Hepatocyte (in vitro differentiated cells): ENCODE measurements around the gene FAXC. TPM values are rescaled to one million over a fixed set of nuclear protein-coding genes. Genes with fewer than 3 reads are reported as not detected.

ENCODE experiments used
- DNase-seq: peaks from one replicate; pipeline ENCODE4 v3.0.0-alpha.2; 2016; ENCODE audit warnings: low spot score
- H2AFZ ChIP-seq: fragments of 200-600 bp; sonication (generic); 2 replicates; pipeline ENCODE4 v1.6.0; 2016; ENCODE audit warnings: antibody characterized with exemption, mild to moderate bottlenecking
- H3K27ac ChIP-seq: fragments of 200-600 bp; sonication (generic); 2 replicates; pipeline ENCODE4 v1.5.1; 2016; ENCODE audit warnings: mild to moderate bottlenecking
- H3K27me3 ChIP-seq: fragments of 200-600 bp; sonication (generic); 2 replicates; pipeline ENCODE4 v1.6.1; 2016
- H3K36me3 ChIP-seq: fragments of 200-600 bp; sonication (generic); replicated peaks from 2 replicates; pipeline ENCODE4 v1.5.1; 2016; ENCODE audit warnings: low read depth; ENCODE audit not compliant: insufficient read depth
- H3K4me1 ChIP-seq: fragments of 200-600 bp; sonication (generic); 2 replicates; pipeline ENCODE4 v1.5.1; 2016; ENCODE audit warnings: mild to moderate bottlenecking, moderate library complexity; ENCODE audit not compliant: insufficient read depth
- H3K4me2 ChIP-seq: fragments of 200-600 bp; sonication (generic); 2 replicates; pipeline ENCODE4 v1.6.0; 2016
- H3K4me3 ChIP-seq: fragments of 200-600 bp; sonication (generic); 2 replicates; pipeline ENCODE4 v1.5.1; 2016; ENCODE audit warnings: mild to moderate bottlenecking
- H3K79me2 ChIP-seq: fragments of 200-600 bp; sonication (generic); 2 replicates; pipeline ENCODE4 v1.6.0; 2017; ENCODE audit warnings: mild to moderate bottlenecking
- H3K9me2 ChIP-seq: fragments of 200-600 bp; sonication (generic); replicated peaks from 2 replicates; pipeline ENCODE4 v1.6.0; 2017; ENCODE audit warnings: mild to moderate bottlenecking; ENCODE audit not compliant: insufficient read depth
- H3K9me3 ChIP-seq: fragments of 200-600 bp; sonication (generic); 2 replicates; pipeline ENCODE4 v1.5.1; 2016; ENCODE audit warnings: low read depth, mild to moderate bottlenecking
- H4K20me1 ChIP-seq: fragments of 200-600 bp; sonication (generic); 2 replicates; pipeline ENCODE4 v1.6.0; 2016; ENCODE audit warnings: mild to moderate bottlenecking; ENCODE audit not compliant: insufficient read depth, poor library complexity, severe bottlenecking
- EZH2 ChIP-seq: fragments of 200-600 bp; sonication (generic); IDR thresholded peaks from 2 replicates; pipeline ENCODE4 v1.6.1; 2016; ENCODE audit warnings: antibody characterized with exemption, mild to moderate bottlenecking, borderline replicate concordance
- EZH2phosphoT487 ChIP-seq: fragments of 200-600 bp; sonication (generic); IDR thresholded peaks from one replicate; pipeline ENCODE4 v1.6.1; 2018; ENCODE audit warnings: antibody characterized with exemption, mild to moderate bottlenecking, low read depth, moderate library complexity; ENCODE audit not compliant: unreplicated experiment, severe bottlenecking
- WGBS: methylation state at CpG from one replicate; pipeline ENCODE4 v1.1.6; 2016; ENCODE audit warnings: low lambda C conversion rate; ENCODE audit errors: missing lambda C conversion rate; 5-methylcytosine and 5-hydroxymethylcytosine counted together
- polyA plus RNA-seq: library from polyadenylated mRNA; unstranded; fragments of >200 nt; fragmentation: Nextera tagmentation; extraction: Ambion mirVana; gene quantifications from 2 replicates; pipeline ENCODE4 v1.2.1, GENCODE V29; 2016
- total RNA-seq: library from RNA; depleted of rRNA; stranded (reverse); fragments of >200 nt; gene quantifications from 2 replicates; pipeline ENCODE4 v1.2.3, GENCODE V29; 2014
- TF ChIP-seq, protein P1 (sequence below): fragments of 200-600 bp; sonication (generic); IDR thresholded peaks from 2 replicates; pipeline ENCODE4 v1.5.1; 2016; ENCODE audit warnings: antibody characterized with exemption, mild to moderate bottlenecking; ENCODE audit not compliant: poor library complexity

FAXC gene
- total and polyA plus RNA-seq, 2 experiments from 2014 or later = 8.3 to 8.9 TPM

DNA sequence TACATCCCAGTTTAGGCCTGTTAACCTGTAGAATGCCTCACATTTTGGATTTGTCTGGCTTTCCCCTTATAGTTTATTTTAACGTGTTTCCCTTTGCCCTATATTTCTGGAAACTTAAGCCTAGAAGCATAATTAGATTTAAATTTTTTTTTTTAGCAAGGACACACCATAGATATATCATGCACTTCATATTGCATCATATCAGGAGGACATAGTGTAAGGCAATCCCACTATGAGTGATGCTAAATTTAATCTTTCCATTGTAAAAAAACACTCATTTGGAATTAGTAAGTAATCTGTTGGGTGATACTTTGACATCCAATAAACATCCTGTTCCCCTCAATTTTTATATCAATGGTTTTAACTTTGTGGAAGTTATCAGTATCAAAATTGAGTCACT is 10.3 kb upstream of the FAXC start:
- no peaks in the 10 kb centered on the region for H3K4me1 ChIP-seq
- no peak overlapping the region for H3K27ac ChIP-seq
- H3K4me2 ChIP-seq = no peak overlapping the region
- H3K4me3 ChIP-seq = no peak overlapping the region
- DNase-seq = no peak
- H3K79me2 ChIP-seq = no peaks in the 10 kb centered on the region
- no peaks in the 10 kb centered on the region for H3K9me3 ChIP-seq
- no peaks in the 10 kb centered on the region for H3K9me2 ChIP-seq
- TF ChIP-seq EZH2 = no peak
- TF ChIP-seq, protein P1, sequence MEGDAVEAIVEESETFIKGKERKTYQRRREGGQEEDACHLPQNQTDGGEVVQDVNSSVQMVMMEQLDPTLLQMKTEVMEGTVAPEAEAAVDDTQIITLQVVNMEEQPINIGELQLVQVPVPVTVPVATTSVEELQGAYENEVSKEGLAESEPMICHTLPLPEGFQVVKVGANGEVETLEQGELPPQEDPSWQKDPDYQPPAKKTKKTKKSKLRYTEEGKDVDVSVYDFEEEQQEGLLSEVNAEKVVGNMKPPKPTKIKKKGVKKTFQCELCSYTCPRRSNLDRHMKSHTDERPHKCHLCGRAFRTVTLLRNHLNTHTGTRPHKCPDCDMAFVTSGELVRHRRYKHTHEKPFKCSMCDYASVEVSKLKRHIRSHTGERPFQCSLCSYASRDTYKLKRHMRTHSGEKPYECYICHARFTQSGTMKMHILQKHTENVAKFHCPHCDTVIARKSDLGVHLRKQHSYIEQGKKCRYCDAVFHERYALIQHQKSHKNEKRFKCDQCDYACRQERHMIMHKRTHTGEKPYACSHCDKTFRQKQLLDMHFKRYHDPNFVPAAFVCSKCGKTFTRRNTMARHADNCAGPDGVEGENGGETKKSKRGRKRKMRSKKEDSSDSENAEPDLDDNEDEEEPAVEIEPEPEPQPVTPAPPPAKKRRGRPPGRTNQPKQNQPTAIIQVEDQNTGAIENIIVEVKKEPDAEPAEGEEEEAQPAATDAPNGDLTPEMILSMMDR = no peak
- no peak for TF ChIP-seq EZH2phosphoT487
- peaks cover 9% of the 10 kb centered on the region for H3K27me3 ChIP-seq
- H4K20me1 ChIP-seq = no peaks in the 10 kb centered on the region
- no peaks in the 10 kb centered on the region for H3K36me3 ChIP-seq
- 70% methylated on average over 1 of the region's 1 CpG for WGBS
- H2AFZ ChIP-seq = no peak overlapping the region

DNA sequence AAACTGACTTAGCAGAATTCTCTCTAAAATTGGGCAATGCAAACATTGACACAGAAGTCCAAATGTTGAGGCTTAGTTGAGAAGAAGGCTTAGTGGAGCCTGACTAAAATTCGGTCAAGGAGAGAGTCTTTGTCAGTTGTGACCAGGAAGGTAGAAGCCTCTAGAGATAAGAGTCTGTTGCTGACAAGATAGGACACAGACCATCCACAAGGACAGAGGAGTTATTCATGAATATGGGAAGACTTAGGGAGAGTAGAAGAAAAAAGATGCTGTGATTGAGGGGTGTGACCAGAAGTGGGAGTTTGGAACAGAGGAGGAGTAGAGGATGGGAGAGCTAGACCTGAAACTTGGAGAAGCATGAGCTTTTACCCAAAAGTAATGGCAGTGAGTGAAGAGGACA is 7.2 kb upstream of the FAXC start:
- no peaks in the 10 kb centered on the region for H3K9me3 ChIP-seq
- no peaks in the 10 kb centered on the region for H4K20me1 ChIP-seq
- H3K36me3 ChIP-seq = no peaks in the 10 kb centered on the region
- no peak overlapping the region for H2AFZ ChIP-seq
- no peak for DNase-seq
- peaks cover 12% of the 10 kb centered on the region for H3K27me3 ChIP-seq
- H3K4me2 ChIP-seq = no peak overlapping the region
- TF ChIP-seq, protein P1 = no peak
- H3K9me2 ChIP-seq = no peaks in the 10 kb centered on the region
- no peaks in the 10 kb centered on the region for H3K4me1 ChIP-seq
- H3K27ac ChIP-seq = no peak overlapping the region
- H3K79me2 ChIP-seq = no peaks in the 10 kb centered on the region
- no peak overlapping the region for H3K4me3 ChIP-seq
- WGBS = 72% methylated on average over 1 of the region's 1 CpG

DNA sequence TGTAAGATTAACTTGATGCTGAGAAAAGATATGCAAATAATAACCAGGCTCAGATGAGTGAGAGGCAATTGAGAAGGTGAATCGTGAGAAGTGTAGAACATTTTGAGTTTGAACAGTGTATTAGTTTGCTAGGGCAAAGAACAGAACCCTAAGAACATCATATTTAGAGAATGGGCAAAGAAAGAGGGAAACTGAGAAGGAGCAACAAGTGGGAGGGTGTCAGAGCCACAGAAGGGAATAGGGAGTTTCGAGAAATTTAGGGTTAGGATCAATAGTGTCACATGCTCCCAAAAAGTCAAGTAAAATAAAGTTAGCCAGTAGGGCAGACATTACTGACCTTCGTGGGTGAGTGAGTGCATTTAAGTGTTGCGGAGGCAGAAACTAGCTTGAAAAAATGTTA is 5.5 kb upstream of the FAXC start:
- Histone ChIP-seq H3K9me2 (no peaks in the 10 kb centered on the region), H4K20me1 (no peaks in the 10 kb centered on the region), H3K4me3 (no peak overlapping the region), H3K27me3 (peaks cover 12% of the 10 kb centered on the region), H3K36me3 (no peaks in the 10 kb centered on the region), H2AFZ (no peak overlapping the region), H3K27ac (no peak overlapping the region), H3K4me2 (no peak overlapping the region), H3K4me1 (no peaks in the 10 kb centered on the region), H3K79me2 (no peaks in the 10 kb centered on the region), H3K9me3 (no peaks in the 10 kb centered on the region)
- 68% methylated on average over 4 of the region's 4 CpGs for WGBS
- TF ChIP-seq EZH2 (no peak), EZH2phosphoT487 (no peak)
- TF ChIP-seq, protein P1 = no peak
- DNase-seq = no peak

DNA sequence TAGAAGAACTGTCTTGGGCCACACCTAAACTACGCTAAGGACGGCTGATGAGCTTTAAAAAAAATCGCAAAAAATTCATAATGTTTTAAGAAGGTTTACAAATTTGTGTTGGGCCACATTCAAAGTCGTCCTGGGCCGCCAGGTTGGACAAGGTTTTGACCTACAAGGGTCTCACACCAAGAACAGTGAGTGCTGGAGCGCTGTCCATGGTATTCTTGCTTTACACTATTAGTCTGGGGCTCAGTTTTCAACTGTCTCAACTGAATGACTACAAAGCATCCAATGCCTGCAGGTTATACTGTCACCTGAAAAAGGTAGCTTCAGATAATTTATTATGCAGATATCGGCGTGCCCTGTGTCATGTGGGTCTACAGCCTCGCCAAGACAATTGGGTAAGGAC is 3.7 kb upstream of the FAXC start:
- DNase-seq = peak; percentile 33
- Histone ChIP-seq H3K27me3 (peaks cover 12% of the 10 kb centered on the region), H3K79me2 (no peaks in the 10 kb centered on the region), H3K4me3 (no peak overlapping the region), H3K9me3 (no peaks in the 10 kb centered on the region), H2AFZ (no peak overlapping the region), H3K4me2 (no peak overlapping the region), H3K9me2 (no peaks in the 10 kb centered on the region), H4K20me1 (no peaks in the 10 kb centered on the region), H3K36me3 (no peaks in the 10 kb centered on the region), H3K4me1 (no peaks in the 10 kb centered on the region), H3K27ac (no peak overlapping the region)
- 80% methylated on average over 9 of the region's 9 CpGs for WGBS
- TF ChIP-seq, protein P1 = no peak
- no peak for TF ChIP-seq EZH2
- TF ChIP-seq EZH2phosphoT487 = no peak
